ENCODE measurements around the gene STX4.

The STX4 gene, protein sequence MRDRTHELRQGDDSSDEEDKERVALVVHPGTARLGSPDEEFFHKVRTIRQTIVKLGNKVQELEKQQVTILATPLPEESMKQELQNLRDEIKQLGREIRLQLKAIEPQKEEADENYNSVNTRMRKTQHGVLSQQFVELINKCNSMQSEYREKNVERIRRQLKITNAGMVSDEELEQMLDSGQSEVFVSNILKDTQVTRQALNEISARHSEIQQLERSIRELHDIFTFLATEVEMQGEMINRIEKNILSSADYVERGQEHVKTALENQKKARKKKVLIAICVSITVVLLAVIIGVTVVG

DNA sequence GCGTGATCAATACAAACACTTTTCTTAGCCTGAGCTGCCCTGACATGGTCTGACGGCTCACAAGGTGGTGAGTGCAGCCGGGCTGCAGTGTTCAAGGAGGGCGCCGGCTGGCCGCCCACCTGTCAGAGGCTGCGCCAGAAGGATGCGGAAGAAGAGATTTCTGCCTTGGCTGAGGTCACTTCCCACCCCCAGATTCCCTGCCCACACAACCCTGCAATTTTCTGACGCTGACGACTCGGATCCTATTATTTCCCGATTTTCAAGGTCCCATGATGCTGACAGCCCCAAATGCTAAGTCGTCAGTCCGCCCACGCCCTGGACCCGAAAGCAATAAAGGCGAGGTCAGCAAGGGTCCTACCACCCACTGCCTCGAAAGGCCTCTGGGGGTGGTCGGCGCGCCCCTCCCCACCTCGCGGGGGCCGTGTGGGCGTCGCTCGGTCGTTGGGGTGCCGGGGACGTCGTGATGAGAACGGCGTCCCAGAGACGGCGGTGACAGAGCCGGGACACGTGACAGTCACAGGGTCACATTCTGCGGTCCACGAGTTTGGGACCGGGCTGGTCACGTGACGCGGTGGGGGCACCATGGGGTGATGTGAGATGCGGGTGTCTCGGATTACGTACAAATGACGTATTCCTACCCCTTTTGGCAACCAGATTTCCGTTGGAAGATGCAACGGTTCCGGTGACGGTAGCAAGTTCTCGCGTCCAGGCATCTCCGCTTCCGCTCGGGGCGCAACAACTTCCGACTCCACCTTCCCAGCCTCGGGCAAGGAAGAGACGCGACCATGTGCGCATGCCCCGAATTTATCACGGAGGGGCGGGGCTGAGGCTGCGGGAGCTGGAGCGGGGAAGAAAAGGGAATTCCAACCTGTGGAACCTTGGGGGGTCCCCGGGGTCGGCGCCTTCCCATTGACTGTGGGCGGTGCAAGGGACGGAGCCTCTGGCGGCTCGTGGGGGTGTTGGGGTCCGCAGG, at the start of gene STX4:
TSS of gene STX4 (plus strand) at position 823 of the 973 bp plus-strand sequence. CDS start 248 bp downstream, outside the sequence.
- peak; percentile 93 for DNase-seq (ENCODE audit: low read depth)

DNA sequence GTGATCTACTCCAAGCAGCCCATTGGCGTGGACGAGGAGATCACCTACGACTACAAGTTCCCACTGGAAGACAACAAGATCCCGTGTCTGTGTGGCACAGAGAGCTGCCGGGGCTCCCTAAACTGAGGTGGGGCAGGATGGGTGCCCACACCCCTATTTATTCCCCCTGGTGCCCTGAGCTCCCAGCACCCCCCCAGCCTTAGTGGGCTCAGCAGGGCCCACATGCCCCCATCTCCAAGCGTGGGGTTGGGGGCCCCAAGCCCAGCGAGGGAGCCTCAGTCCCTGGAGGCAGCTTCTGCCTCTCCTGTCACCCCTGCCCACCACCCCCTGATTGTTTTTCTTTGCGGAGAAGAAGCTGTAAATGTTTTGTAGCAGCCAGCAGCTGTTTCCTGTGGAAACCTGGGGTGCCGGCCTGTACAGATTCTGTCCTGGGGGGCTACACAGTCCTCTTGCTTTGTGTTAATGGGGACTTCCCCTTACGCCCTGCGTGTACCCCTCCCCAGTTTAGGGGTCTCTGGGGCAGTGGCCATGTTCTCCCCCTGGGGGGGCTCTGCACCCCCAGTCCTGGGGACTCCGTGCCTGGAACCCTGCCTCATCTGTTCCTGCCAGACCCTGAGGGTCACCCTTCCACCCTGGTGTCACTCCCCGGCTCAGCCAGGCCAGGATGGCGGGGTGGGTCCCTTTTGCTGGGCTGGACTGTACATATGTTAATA, 49.3 kb upstream of the STX4 start:
- no peak for DNase-seq (ENCODE audit: low read depth)

DNA sequence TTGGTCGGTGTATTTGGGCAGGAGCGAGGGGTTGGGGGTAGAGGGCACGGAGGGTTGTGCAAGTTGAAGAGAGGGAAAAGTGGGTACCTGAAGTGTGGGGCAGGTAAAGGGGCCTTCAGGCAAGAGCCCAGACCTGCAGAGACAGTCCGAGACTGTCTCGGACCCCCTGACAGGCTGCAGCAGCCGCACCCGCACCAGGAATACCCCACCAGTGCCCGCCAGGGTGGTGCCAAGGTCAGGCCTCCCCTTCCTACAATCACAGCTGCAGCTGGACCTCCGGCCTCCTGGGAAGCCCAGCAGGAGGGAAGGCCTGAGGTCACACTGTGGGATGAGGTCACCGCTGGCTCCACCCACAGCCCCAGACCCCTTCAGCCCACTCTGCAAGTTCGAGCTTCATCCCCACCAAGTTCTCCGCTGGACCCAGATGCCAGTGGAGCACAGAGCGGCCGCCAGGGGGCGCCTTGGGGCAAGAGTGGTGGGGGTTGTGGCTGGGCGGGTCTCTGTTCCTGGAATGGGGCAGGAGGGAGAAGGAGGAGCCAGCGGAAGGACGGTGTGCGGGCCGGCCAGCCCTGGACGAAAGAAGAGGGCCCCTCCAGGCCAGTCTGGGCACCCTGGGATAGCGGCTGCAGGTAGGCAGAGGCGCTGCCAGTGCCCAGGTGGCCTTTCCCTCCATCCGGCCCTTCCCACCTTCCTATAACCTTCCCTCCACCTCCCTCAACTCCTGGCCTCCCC, 48.5 kb upstream of the STX4 start, which contains the start of gene HSD3B7:
TSS of gene HSD3B7 (plus strand) at position 539 of the 732 bp plus-strand sequence. CDS start 452 bp downstream, outside the sequence.
- DNase-seq (ENCODE audit: low read depth): peak; percentile 54

DNA sequence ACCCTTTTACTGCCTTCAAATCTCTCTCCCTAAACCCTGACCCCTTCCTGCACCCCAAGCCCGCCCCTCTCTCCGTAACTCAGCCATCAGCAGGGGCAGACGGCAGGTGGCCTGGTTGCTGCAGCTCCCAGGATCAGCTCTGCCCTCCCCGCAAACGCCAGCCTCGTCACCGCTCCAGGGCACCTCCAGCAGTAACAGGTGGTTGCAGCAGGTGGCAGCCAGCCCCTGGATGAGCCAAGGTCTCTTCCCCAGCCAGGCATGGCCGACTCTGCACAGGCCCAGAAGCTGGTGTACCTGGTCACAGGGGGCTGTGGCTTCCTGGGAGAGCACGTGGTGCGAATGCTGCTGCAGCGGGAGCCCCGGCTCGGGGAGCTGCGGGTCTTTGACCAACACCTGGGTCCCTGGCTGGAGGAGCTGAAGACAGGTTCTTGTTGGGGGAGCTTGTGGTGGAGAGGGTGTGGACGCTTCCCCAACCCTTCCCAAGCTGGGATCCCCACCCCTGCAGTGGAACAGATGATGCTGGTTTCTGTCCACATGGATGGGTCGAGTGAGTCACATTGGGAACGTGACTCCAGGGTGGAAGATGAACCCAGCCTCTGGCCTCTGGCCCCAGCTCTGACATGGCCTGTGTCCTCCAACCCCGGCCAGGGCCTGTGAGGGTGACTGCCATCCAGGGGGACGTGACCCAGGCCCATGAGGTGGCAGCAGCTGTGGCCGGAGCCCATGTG, 47.8 kb upstream of the STX4 start:
- no peak for DNase-seq (ENCODE audit: low read depth)

DNA sequence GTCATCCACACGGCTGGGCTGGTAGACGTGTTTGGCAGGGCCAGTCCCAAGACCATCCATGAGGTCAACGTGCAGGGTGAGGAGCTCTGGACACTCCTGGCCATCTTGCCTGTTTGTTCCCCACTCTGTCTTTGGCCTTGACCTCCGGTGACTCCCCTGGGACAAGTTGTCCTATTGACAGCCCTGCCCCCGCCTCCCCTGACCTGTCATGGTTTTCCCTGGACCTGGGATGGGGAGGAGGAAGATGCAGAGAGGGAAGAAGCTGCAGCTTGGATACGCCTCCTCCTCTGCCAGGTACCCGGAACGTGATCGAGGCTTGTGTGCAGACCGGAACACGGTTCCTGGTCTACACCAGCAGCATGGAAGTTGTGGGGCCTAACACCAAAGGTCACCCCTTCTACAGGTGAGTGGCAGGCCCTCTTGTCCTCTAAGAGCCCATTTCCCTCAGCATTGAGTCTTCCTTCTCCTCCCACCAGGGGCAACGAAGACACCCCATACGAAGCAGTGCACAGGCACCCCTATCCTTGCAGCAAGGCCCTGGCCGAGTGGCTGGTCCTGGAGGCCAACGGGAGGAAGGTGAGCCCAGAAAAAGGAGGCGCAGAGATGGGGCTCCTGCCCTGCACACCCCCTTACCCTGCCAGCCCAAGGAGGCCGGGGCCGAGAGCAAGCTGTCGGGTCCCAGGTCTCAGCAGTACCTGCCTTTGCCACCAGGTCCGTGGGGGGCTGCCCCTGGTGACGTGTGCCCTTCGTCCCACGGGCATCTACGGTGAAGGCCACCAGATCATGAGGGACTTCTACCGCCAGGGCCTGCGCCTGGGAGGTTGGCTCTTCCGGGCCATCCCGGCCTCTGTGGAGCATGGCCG, 47.0 kb upstream of the STX4 start:
- DNase-seq (ENCODE audit: low read depth): no peak

DNA sequence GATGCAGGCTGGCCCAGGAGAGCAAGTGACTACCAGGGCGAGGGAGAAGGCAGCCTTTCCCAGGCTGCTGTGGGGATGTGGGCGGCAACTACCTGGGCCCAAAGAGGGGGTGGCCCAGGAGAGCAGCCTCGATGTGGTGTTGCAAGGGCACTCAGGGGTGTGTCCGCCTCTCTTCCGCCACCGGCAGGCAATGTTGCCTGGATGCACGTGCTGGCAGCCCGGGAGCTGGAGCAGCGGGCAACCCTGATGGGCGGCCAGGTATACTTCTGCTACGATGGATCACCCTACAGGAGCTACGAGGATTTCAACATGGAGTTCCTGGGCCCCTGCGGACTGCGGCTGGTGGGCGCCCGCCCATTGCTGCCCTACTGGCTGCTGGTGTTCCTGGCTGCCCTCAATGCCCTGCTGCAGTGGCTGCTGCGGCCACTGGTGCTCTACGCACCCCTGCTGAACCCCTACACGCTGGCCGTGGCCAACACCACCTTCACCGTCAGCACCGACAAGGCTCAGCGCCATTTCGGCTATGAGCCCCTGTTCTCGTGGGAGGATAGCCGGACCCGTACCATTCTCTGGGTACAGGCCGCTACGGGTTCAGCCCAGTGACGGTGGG, 45.7 kb upstream of the STX4 start:
- DNase-seq (ENCODE audit: low read depth): no peak

DNA sequence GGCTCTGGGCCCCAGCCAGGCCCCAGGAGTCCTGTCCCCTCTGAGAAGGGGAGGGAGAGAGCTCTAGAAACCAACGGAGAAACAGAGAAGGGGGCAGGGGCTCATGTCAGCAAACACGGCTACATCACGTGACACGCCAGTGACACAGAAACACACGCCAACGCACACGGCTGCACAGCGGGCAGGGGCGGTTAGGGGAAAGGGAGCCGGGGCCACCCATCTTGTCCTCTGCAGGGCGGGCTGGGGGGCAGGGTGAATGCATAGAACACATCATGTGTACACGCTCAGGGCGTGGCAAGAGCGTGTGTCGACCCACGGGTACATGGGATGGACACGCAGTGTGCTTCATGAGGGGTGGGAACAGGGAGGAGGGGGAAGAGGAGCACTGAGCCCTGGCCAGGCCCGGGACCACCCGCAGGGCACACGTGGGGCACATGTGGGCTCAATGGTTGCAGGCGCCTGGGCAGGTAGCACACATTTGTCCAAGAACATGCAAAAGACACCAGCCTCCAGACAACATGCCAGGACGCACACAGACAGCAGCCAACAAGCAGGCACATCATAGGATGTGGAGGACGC, 43.8 kb upstream of the STX4 start:
- DNase-seq (ENCODE audit: low read depth): no peak

DNA sequence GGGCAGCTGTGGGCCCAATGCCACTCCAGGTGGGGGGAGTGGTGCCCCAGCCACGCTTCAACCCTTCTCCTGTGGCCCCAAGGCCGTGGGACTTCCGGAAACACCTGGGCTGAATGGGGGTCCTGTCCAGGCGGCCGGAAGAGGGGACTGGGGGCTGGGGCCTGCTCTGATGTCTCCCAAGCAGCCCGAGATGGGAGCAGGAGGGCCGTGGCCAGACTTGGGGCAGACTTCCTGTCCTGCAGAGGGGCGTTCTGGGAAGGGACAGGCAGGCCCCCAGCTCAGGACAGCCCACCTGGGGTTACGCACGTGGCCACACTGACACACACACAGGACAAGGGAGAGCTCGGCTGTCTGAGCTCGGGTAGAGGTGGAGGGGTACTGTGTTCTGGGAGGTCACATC, 43.3 kb upstream of the STX4 start:
- no peak for DNase-seq (ENCODE audit: low read depth)

DNA sequence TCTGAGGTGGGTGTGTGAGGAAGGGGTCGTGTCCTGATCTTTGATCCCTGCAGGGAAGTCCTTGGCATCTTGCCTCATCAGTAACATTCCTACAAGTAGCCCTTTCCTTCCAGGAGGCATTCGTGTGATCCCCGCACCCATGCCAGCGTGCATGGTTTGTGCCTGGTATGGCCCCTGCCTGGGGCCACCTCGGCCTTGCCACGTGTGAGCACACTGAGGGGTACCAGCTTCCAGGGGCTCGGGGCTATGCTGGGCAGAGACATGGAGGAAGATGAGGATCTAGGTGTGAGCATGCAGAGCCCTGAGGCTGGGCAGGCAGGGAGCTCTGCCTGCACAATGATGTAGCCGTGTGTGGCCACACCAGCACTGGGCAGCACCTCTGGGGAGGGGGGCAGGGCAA, 42.3 kb upstream of the STX4 start:
- DNase-seq (ENCODE audit: low read depth): no peak

DNA sequence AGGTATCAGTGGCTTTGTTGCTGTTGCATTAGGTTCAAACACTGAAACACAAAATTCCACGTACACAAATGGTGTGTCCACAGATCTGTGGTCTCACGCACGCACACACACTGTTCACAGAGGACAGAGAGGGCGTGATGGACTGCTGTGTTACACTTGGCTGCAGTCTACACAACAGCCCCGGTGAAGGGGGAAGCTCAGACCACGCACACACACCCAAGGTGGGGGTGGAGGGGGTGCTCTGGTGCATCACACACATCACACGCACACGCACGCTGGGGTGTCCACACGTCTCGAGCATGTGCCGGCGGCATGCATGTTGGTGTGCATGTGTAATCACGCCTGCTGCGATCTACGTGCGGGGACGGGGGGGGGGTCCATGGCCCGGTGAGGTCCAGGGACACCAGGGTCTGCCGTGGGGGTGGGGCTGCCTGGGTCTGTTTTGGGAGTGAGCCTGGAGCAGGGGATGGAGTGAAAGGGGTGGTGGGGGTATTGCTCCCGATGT, 41.0 kb upstream of the STX4 start:
- DNase-seq (ENCODE audit: low read depth): no peak

DNA sequence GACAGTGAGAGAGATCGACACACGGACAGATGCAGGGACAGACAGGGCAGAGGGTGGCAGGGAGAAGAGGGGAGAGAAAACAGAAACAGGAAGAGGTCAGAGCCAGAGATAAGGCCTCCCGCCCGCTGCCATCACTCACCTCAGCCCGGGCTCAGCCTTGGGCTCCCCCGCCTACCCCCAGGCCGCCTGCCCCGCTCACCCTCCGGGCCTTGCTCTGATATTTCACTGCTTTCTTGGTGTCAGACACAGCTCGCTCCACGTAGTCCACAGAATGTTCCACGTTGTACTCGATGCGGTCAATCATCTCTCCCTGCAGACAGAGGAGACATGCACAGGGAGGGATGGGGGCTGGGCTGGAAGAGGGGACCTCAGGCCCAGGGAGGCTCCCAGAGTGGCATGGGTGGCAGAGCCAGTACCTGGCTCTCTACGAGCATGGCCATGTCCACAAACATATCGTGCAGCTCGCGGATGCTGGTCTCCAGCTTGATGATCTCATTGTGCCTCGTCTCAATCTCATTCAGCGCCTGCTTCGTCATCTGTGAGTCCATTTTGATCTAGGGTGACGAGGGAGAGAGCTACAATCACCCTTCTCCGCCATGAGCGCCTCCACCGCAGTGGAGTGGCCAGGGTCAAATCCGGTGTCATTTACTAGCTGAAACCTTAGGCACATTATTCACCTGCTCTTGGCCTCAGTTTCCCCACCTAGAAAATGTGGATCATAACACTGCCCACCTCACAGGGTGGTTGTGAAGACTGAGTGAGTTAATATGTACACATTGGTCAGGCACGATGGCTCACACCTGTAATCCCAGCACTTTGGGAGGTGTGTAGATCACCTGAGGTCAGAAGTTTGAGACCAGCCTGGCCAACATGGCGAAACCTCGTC, 40.2 kb upstream of the STX4 start:
- no peak for DNase-seq (ENCODE audit: low read depth)

DNA sequence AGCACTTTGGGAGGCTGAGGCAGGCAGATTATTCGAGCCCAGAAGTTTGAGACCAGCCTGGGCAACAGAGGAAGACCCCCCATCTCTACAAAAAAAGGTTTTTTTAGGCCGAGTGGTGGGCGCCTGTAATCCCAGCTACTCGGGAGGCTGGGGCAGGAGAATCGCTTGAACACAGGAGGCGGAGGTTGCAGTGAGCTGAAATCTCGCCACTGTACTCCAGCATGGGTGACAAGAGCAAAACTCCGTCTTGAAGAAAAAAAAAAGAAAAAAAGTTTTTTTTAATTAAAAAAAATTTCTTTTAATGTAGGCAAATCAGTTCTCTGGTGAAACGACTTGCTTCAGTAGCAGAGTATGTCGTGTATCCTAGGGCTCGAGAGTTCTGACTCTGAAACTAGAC, 37.4 kb upstream of the STX4 start:
- DNase-seq (ENCODE audit: low read depth): no peak

DNA sequence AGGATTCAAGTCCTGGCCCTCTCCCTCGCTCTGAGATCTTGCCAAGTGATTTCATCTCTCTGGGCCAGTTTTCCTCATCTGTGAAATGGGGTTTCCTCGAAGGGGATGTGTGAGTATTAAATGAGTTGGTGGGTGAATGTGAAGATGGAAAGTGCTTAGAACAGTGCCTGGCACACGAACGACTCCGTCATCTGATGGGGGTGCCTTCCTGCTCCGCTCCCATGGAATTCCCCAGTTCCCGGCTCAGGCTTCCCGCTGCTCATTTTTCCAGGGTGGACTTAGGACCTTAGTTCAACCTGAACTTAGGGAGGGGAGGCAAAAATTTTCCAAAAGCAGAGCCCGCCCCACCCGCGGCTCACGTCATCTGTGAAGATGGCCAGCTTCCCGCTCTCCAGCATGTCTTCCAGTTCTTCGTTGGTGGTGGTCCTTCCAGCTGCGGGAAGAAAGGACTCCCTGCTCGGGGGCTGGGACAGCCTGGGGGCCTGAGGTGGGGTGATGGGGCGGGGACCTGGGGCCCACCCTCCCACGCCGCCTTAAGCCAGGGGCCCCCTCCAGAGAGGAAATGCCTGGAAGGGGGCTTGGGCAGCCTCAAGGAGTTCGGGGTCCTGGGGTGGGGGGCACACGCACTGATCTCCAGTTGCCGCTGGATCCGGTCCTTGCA, 36.9 kb upstream of the STX4 start:
- DNase-seq (ENCODE audit: low read depth): no peak

DNA sequence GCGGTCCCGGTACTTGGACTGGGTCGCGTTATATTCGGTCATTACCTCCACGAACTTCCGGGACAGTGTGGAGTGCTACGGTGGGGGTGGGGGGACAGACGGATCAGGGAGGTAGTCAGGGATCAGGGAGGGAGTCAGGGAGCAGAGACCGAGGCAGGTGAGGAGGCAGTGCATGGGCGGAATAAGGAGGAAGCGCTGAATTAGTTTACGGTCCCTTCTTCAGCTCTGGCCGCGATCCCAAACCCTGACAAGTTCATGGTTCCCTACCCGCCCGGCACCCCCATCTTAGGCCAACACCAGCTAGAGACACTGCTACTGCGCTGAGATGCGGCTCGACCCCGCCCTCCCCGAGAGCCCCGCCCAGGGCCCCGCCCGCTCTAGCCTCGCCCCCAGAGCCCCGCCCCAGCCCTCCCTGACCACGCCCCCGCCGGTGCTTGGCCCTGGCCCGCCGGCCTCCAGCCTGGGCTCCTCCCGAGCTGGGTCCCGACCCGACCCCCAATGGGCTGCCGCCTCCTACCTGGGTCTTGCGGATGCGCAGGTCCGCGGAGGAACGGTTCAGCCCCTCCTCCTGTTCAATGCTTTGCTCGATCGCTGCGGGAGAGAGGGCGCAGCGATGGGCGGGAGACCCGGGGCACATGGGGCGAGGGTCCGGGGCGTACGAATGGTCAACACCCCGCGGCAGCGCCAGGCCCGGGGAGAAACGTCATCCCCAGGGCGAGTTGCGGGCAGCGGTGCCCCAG, 36.2 kb upstream of the STX4 start:
- peak; percentile 62 for DNase-seq (ENCODE audit: low read depth)

DNA sequence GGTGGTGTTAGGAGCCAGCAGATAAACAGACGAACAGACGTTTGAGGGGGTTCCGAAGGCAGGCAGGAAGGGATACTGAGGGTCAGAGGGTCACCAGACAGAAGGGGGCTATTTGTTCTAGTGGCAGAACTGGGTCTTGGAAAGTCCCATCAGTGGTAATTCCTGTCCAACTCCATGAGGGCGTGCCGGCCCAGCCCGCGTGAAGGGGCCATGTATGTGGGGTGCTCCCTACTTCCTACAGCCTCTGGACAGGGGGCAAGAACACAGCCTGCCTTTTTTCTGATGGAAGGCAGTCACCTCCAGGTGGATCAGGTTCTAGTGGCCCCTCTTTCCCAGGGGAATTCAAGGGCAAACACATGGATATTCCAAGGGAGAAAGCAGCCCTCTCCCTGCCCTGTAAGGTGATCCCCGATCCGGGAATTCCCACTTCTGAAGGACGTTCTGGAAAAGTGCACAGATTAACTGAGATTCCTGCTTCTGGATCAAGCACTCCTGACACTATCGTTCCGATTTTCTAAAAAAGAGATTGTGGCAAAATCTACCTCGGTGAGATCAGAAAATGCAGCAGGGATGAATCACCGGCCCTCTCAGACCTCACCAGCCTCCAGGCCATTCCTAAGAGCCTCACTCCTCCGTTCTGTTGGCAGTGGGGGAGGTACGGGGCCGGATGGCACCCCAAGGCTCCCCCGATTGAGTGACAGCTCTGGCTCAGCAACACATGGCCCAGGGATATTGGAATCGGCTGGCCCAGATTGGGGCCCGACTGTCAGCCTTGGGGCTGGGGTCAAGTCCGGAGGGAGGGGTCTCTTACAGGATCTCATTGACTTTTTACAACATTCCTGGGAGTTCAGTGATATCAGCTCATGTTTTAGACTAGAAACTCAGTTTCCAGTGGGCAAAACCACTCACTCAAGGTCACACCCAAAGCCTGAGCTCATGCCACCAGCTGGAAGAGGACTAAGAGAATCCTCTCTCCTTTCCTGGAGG, 35.3 kb upstream of the STX4 start:
- peak; percentile 64 for DNase-seq (ENCODE audit: low read depth)
